ENCODE measurements around the gene LRP3.
"Not testable (repeated sequence)": the region's sequence is repeated elsewhere in the genome, so short reads cannot be mapped to it uniquely, and the experiment has no call there.

The LRP3 gene

GRCh38 chr19:33175886-33176669, 18.1 kb upstream of the LRP3 start:
- peak overlapping the region; percentile 85 for H3K27ac ChIP-seq (ENCODE audit: low read depth, low read length, severe bottlenecking)
- no peaks in the 10 kb centered on the region for H3K36me3 ChIP-seq (ENCODE audit: control insufficient read depth, insufficient read depth, low read length)
- peak overlapping the region; percentile 80 for H3K4me3 ChIP-seq (ENCODE audit: extremely low read depth, insufficient read depth, low read length, poor library complexity, severe bottlenecking)
- peaks cover 7% of the 10 kb centered on the region for H3K4me1 ChIP-seq (ENCODE audit: control insufficient read depth, insufficient read depth, low read length, poor library complexity, severe bottlenecking)
- no peaks in the 10 kb centered on the region for H3K9me3 ChIP-seq (ENCODE audit: control insufficient read depth, low read length)
- WGBS, 2 experiments (ENCODE audit: insufficient coverage in 2 of 2): 16 to 28% methylated on average over 20 to 25 of the region's 25 CpGs

- Histone ChIP-seq H3K36me3 (ENCODE audit: control insufficient read depth, insufficient read depth, low read length) (no peaks in the 10 kb centered on the region), H3K4me1 (ENCODE audit: control insufficient read depth, insufficient read depth, low read length, poor library complexity, severe bottlenecking) (peaks cover 7% of the 10 kb centered on the region), H3K27ac (ENCODE audit: low read depth, low read length, severe bottlenecking) (peak overlapping the region; percentile 90), H3K9me3 (ENCODE audit: control insufficient read depth, low read length) (no peaks in the 10 kb centered on the region), H3K4me3 (ENCODE audit: extremely low read depth, insufficient read depth, low read length, poor library complexity, severe bottlenecking) (peak overlapping the region; percentile 80)
- WGBS, 2 experiments (ENCODE audit: insufficient coverage in 2 of 2): 0% methylated on average over 56 to 59 of the region's 65 CpGs
Observed at GRCh38 chr19:33176670-33177416, 17.3 kb upstream of the LRP3 start.

- peaks cover 7% of the 10 kb centered on the region for H3K4me1 ChIP-seq (ENCODE audit: control insufficient read depth, insufficient read depth, low read length, poor library complexity, severe bottlenecking)
- H3K27ac ChIP-seq (ENCODE audit: low read depth, low read length, severe bottlenecking): peak overlapping the region; percentile 90
- H3K9me3 ChIP-seq (ENCODE audit: control insufficient read depth, low read length): no peaks in the 10 kb centered on the region
- peak overlapping the region; percentile 80 for H3K4me3 ChIP-seq (ENCODE audit: extremely low read depth, insufficient read depth, low read length, poor library complexity, severe bottlenecking)
- H3K36me3 ChIP-seq (ENCODE audit: control insufficient read depth, insufficient read depth, low read length): no peaks in the 10 kb centered on the region
- WGBS, 2 experiments (ENCODE audit: insufficient coverage in 2 of 2): 1 to 2% methylated on average over 34 to 38 of the region's 38 CpGs
Observed at GRCh38 chr19:33177417-33177979, 16.6 kb upstream of the LRP3 start.

- 45 to 50% methylated on average over 2 of the region's 11 CpGs for WGBS, 2 experiments (ENCODE audit: insufficient coverage in 2 of 2)
- no peaks in the 10 kb centered on the region for H3K4me1 ChIP-seq (ENCODE audit: control insufficient read depth, insufficient read depth, low read length, poor library complexity, severe bottlenecking)
- H3K36me3 ChIP-seq (ENCODE audit: control insufficient read depth, insufficient read depth, low read length): no peaks in the 10 kb centered on the region
- H3K9me3 ChIP-seq (ENCODE audit: control insufficient read depth, low read length): no peaks in the 10 kb centered on the region
- H3K4me3 ChIP-seq (ENCODE audit: extremely low read depth, insufficient read depth, low read length, poor library complexity, severe bottlenecking): no peak overlapping the region
- H3K27ac ChIP-seq (ENCODE audit: low read depth, low read length, severe bottlenecking): no peak overlapping the region
Observed at GRCh38 chr19:33186431-33187182, 7.5 kb upstream of the LRP3 start.

GRCh38 chr19:33187183-33187540, 7.0 kb upstream of the LRP3 start:
- WGBS, 2 experiments (ENCODE audit: insufficient coverage in 2 of 2): 67% methylated on average over 4 to 7 of the region's 8 CpGs
- Histone ChIP-seq H3K4me1 (ENCODE audit: control insufficient read depth, insufficient read depth, low read length, poor library complexity, severe bottlenecking) (no peaks in the 10 kb centered on the region), H3K4me3 (ENCODE audit: extremely low read depth, insufficient read depth, low read length, poor library complexity, severe bottlenecking) (no peak overlapping the region), H3K27ac (ENCODE audit: low read depth, low read length, severe bottlenecking) (no peak overlapping the region), H3K36me3 (ENCODE audit: control insufficient read depth, insufficient read depth, low read length) (no peaks in the 10 kb centered on the region), H3K9me3 (ENCODE audit: control insufficient read depth, low read length) (no peaks in the 10 kb centered on the region)

GRCh38 chr19:33189453-33189852, 4.7 kb upstream of the LRP3 start:
- no peaks in the 10 kb centered on the region for H3K9me3 ChIP-seq (ENCODE audit: control insufficient read depth, low read length)
- no peaks in the 10 kb centered on the region for H3K36me3 ChIP-seq (ENCODE audit: control insufficient read depth, insufficient read depth, low read length)
- no peak overlapping the region for H3K4me3 ChIP-seq (ENCODE audit: extremely low read depth, insufficient read depth, low read length, poor library complexity, severe bottlenecking)
- no peak overlapping the region for H3K27ac ChIP-seq (ENCODE audit: low read depth, low read length, severe bottlenecking)
- WGBS, 2 experiments (ENCODE audit: insufficient coverage in 2 of 2): no CpG with 5 or more reads among the region's 1 CpG
- no peaks in the 10 kb centered on the region for H3K4me1 ChIP-seq (ENCODE audit: control insufficient read depth, insufficient read depth, low read length, poor library complexity, severe bottlenecking)

- H3K4me3 ChIP-seq (ENCODE audit: extremely low read depth, insufficient read depth, low read length, poor library complexity, severe bottlenecking); H3K27ac ChIP-seq (ENCODE audit: low read depth, low read length, severe bottlenecking); H3K4me1 ChIP-seq (ENCODE audit: control insufficient read depth, insufficient read depth, low read length, poor library complexity, severe bottlenecking); H3K9me3 ChIP-seq (ENCODE audit: control insufficient read depth, low read length); H3K36me3 ChIP-seq (ENCODE audit: control insufficient read depth, insufficient read depth, low read length): not testable (repeated sequence)
- 84% methylated on average over 2 to 4 of the region's 4 CpGs for WGBS, 2 experiments (ENCODE audit: insufficient coverage in 2 of 2)
Observed at GRCh38 chr19:33191092-33191491, 3.0 kb upstream of the LRP3 start.

- no peak overlapping the region for H3K27ac ChIP-seq (ENCODE audit: low read depth, low read length, severe bottlenecking)
- WGBS, 2 experiments (ENCODE audit: insufficient coverage in 2 of 2): 86 to 95% methylated on average over 5 to 6 of the region's 6 CpGs
- no peaks in the 10 kb centered on the region for H3K4me1 ChIP-seq (ENCODE audit: control insufficient read depth, insufficient read depth, low read length, poor library complexity, severe bottlenecking)
- no peaks in the 10 kb centered on the region for H3K36me3 ChIP-seq (ENCODE audit: control insufficient read depth, insufficient read depth, low read length)
- H3K9me3 ChIP-seq (ENCODE audit: control insufficient read depth, low read length): no peaks in the 10 kb centered on the region
- H3K4me3 ChIP-seq (ENCODE audit: extremely low read depth, insufficient read depth, low read length, poor library complexity, severe bottlenecking): no peak overlapping the region
Observed at GRCh38 chr19:33191501-33191900, 2.6 kb upstream of the LRP3 start.

GRCh38 chr19:33192010-33192409, 2.1 kb upstream of the LRP3 start:
- no peaks in the 10 kb centered on the region for H3K9me3 ChIP-seq (ENCODE audit: control insufficient read depth, low read length)
- no peaks in the 10 kb centered on the region for H3K4me1 ChIP-seq (ENCODE audit: control insufficient read depth, insufficient read depth, low read length, poor library complexity, severe bottlenecking)
- H3K36me3 ChIP-seq (ENCODE audit: control insufficient read depth, insufficient read depth, low read length): peaks cover 5% of the 10 kb centered on the region
- H3K27ac ChIP-seq (ENCODE audit: low read depth, low read length, severe bottlenecking): no peak overlapping the region
- no peak overlapping the region for H3K4me3 ChIP-seq (ENCODE audit: extremely low read depth, insufficient read depth, low read length, poor library complexity, severe bottlenecking)
- WGBS, 2 experiments (ENCODE audit: insufficient coverage in 2 of 2): 71 to 89% methylated on average over 5 to 6 of the region's 7 CpGs

GRCh38 chr19:33193269-33193864, 763 bp upstream of the LRP3 start:
- peaks cover 14% of the 10 kb centered on the region for H3K36me3 ChIP-seq (ENCODE audit: control insufficient read depth, insufficient read depth, low read length)
- WGBS, 2 experiments (ENCODE audit: insufficient coverage in 2 of 2): 80 to 92% methylated on average over 2 of the region's 8 CpGs
- H3K4me1 ChIP-seq (ENCODE audit: control insufficient read depth, insufficient read depth, low read length, poor library complexity, severe bottlenecking): no peaks in the 10 kb centered on the region
- H3K9me3 ChIP-seq (ENCODE audit: control insufficient read depth, low read length): no peaks in the 10 kb centered on the region
- H3K4me3 ChIP-seq (ENCODE audit: extremely low read depth, insufficient read depth, low read length, poor library complexity, severe bottlenecking): peak overlapping the region; percentile 8
- no peak overlapping the region for H3K27ac ChIP-seq (ENCODE audit: low read depth, low read length, severe bottlenecking)

Measured in mesodermal cell (in vitro differentiated cells).